Fibroblast of mammary gland (primary cell): ENCODE results near the gene ELK4.

Experiments used
- DNase-seq: peaks from one replicate; pipeline ENCODE4 v3.0.0-alpha.2; 2010; ENCODE audit warnings: low read depth
- H3K4me3 ChIP-seq: 2 replicates; pipeline ENCODE4 v1.5.1; 2011; ENCODE audit warnings: low read depth, mild to moderate bottlenecking, low read length, moderate library complexity; ENCODE audit not compliant: control insufficient read depth
- CTCF ChIP-seq: conservative IDR thresholded peaks from 2 replicates; pipeline ENCODE4 v1.5.1; 2011; ENCODE audit warnings: low read depth, low read length, inconsistent platforms; ENCODE audit not compliant: control insufficient read depth, insufficient read depth

Gene ELK4

GRCh38 chr1:205561501-205562203 lies 70.2 kb downstream of the ELK4 start:
- no peak overlapping the region for H3K4me3 ChIP-seq
- DNase-seq = no peak
- TF ChIP-seq CTCF = no peak
